Memory B cell (primary cell): Measurements from ENCODE around the gene GP1BA.

ENCODE experiments used
- ATAC-seq: fragments of 150-1000 bp; cut with Tn5 transposase; 2 replicates; pipeline ENCODE4 v1.10.0; 2021; ENCODE audit warnings: low read depth, mild to moderate bottlenecking, moderate library complexity
- DNase-seq, 2 donors: peaks; one replicate each; pipeline ENCODE4 v3.0.0; 2022; ENCODE audit warnings: low spot score in 2 of 2
- H3K27ac Mint-ChIP-seq: one replicate; pipeline ENCODE4 v1.8.0; 2022; ENCODE audit warnings: mild to moderate bottlenecking, moderate library complexity, mixed read lengths
- H3K27me3 Mint-ChIP-seq: one replicate; pipeline ENCODE4 v1.8.0; 2022; ENCODE audit warnings: mixed read lengths
- H3K36me3 Mint-ChIP-seq: one replicate; pipeline ENCODE4 v1.8.0; 2022; ENCODE audit warnings: mild to moderate bottlenecking, mixed read lengths
- H3K4me1 Mint-ChIP-seq: one replicate; pipeline ENCODE4 v1.8.0; 2022; ENCODE audit warnings: mixed read lengths
- H3K4me3 Mint-ChIP-seq: one replicate; pipeline ENCODE4 v1.8.0; 2022; ENCODE audit warnings: mild to moderate bottlenecking, moderate library complexity, mixed read lengths
- H3K9me3 Mint-ChIP-seq: one replicate; pipeline ENCODE4 v1.8.0; 2022; ENCODE audit warnings: mixed read lengths

GP1BA gene

GRCh38 chr17:4960279-4960922, 28.3 kb downstream of the GP1BA start:
- DNase-seq (no peak), ATAC-seq (no peak)
- peaks cover 18% of the 10 kb centered on the region for H3K36me3 Mint-ChIP-seq
- no peak overlapping the region for H3K27ac Mint-ChIP-seq
- H3K4me3 Mint-ChIP-seq, result no peak overlapping the region
- H3K4me1 Mint-ChIP-seq, result peaks cover 8% of the 10 kb centered on the region
- H3K27me3 Mint-ChIP-seq, result no peaks in the 10 kb centered on the region
- no peaks in the 10 kb centered on the region for H3K9me3 Mint-ChIP-seq

DNA sequence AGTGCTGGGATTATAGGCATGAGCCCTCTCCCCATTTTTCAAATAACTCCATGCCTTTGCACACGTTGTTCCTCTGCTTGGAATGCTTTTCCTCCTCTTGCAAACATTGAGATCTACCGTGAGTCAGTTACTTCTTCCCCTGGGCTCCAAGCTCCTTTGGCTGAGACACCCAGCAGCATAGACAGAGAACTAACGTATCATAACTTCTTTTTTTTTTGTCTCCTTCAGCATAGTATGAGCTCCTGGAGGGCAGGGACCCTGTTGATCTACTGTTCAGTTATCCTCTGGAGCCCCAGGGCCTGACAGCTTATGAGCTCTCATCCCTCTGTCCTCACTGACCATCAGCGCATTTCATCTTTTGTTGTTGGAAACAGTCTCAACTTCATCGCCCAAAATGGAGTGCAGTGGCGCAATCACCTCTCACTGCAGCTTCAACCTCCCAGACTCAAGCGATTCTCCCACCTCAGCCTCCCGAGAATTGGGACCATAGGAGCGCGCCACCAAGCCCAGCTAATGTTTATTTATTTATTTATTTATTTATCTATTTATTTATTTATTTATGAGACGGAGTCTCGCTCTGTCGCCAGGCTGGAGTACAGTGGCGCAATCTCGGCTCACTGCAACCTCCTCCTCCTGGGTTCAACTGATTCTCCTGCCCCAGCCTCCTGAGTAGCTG, 33.4 kb downstream of the GP1BA start:
- H3K9me3 Mint-ChIP-seq, result no peaks in the 10 kb centered on the region
- peaks cover 17% of the 10 kb centered on the region for H3K4me1 Mint-ChIP-seq
- no peaks in the 10 kb centered on the region for H3K27me3 Mint-ChIP-seq
- H3K4me3 Mint-ChIP-seq, result no peak overlapping the region
- no peak overlapping the region for H3K27ac Mint-ChIP-seq
- ATAC-seq (no peak), DNase-seq (no peak)
- H3K36me3 Mint-ChIP-seq, result peaks cover 11% of the 10 kb centered on the region

- ATAC-seq, result peak; percentile 82
- no peaks in the 10 kb centered on the region for H3K9me3 Mint-ChIP-seq
- H3K27me3 Mint-ChIP-seq, result no peaks in the 10 kb centered on the region
These were observed 34.9 kb downstream of the GP1BA start for GRCh38 chr17:4966844-4967538.

GRCh38 chr17:4967539-4968485, 35.7 kb downstream of the GP1BA start, which contains the start of gene SPAG7:
Gene SPAG7, minus strand, starts transcription at chr17:4967817. Its CDS starts 13 bp downstream, at chr17:4967804.
- Mint-ChIP-seq H3K4me3 (no peak within 1 kb of the TSS), H3K4me1 (peaks cover 17% of the 10 kb centered on the region), H3K9me3 (no peaks in the 10 kb centered on the region), H3K27me3 (no peaks in the 10 kb centered on the region), H3K36me3 (peaks cover 10% of the 10 kb centered on the region), H3K27ac (no peak within 1 kb of the TSS)
- DNase-seq, result peak; percentile 98 to 99
- ATAC-seq, result peak; percentile 63

More at GRCh38 chr17:4966844-4967538, 34.9 kb downstream of the GP1BA start:
- H3K27ac Mint-ChIP-seq, result no peak overlapping the region
- DNase-seq, result peak in 1 of 2 donors; percentile 94
- H3K4me3 Mint-ChIP-seq, result no peak overlapping the region
- peaks cover 9% of the 10 kb centered on the region for H3K36me3 Mint-ChIP-seq
- H3K4me1 Mint-ChIP-seq, result peaks cover 17% of the 10 kb centered on the region

DNA sequence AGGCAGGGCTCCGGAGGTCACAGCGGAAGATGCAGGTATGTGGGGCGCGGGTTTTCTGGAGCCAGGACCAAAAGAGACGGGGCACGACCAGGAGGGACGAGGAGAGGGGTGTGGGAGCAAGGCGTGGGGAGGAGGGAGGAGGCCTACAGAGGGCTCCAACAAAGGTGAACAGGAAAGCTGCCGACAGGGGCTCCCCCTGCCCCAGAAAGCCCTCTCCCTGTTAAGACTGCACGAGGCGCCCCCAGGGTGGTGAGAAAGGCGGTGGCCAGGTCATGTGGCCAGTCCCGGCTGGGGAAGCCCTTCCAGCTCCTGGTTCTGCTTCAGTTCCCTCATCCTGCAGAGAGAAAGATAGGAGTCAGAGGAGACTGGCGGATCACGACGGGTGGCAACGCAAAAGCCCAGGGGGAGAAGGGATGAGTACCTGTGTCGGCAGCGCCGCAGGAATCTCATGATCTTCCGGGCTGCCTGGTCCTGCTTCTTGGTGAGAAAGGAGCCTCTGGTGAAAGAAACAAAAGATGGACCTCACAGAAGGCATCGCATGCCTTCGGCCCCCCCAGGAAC, 36.5 kb downstream of the GP1BA start:
- no peaks in the 10 kb centered on the region for H3K9me3 Mint-ChIP-seq
- DNase-seq (no peak), ATAC-seq (no peak)
- no peak overlapping the region for H3K27ac Mint-ChIP-seq
- H3K4me3 Mint-ChIP-seq, result no peak overlapping the region
- peaks cover 15% of the 10 kb centered on the region for H3K36me3 Mint-ChIP-seq
- no peaks in the 10 kb centered on the region for H3K27me3 Mint-ChIP-seq
- peaks cover 17% of the 10 kb centered on the region for H3K4me1 Mint-ChIP-seq

DNA sequence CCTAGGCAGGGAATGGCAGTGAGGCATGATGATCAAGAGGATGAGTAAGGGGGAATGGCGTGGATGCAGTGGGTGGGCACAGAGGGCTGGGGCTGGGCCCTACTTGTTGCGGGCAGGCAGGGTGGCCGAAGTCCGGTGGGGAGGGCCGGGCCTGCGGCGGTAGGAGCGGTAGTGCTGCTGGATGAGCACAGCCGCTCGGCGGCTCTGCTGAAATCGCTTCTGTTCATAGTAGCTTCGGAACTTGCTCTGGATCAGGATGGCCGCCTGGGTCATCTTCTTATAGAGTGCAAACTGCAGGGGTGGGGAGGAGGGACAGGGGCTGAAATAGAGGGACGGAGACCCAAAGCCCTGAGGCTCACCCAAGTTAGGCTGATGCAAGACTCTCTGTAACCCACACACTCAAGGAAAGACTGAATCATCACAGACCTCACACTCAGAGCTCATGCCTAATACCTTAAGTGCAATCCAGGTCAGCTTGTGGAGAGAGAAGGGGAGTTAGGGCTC, 37.0 kb downstream of the GP1BA start:
- no peaks in the 10 kb centered on the region for H3K27me3 Mint-ChIP-seq
- H3K9me3 Mint-ChIP-seq, result no peaks in the 10 kb centered on the region
- no peak for DNase-seq
- H3K4me3 Mint-ChIP-seq, result no peak overlapping the region
- peaks cover 17% of the 10 kb centered on the region for H3K36me3 Mint-ChIP-seq
- H3K27ac Mint-ChIP-seq, result no peak overlapping the region
- peaks cover 17% of the 10 kb centered on the region for H3K4me1 Mint-ChIP-seq
- ATAC-seq, result no peak

DNA sequence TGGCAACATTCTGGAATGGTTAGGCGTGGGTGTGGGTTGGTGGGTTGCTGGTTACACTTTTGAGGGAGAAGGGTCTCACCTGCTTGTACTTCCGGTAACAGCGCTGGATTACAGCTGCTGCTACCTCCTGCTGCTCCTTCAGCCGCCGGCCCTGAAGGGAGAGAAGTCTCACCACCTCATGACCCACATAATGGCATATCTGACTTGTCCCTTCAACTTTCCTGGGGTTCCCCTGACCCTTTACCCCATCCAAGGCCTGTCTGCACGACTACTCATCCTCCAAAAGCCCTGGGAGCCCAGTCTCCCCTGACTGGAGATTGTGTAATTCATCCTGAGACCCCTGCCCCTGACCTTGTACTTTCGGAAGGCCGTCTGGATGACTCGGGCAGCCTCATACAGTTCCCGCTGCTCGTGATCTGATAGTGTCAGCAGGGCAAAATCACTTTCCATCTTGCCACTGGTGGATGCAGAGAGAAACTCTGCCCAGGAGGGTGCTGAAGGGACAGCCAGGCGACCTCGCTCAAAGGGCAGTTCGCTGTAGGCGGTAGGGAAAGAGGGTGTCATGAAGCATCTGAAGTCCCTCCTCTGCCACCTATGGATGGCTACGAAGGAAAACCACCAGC, 37.6 kb downstream of the GP1BA start:
- H3K4me1 Mint-ChIP-seq, result peaks cover 17% of the 10 kb centered on the region
- H3K36me3 Mint-ChIP-seq, result peaks cover 21% of the 10 kb centered on the region
- no peaks in the 10 kb centered on the region for H3K9me3 Mint-ChIP-seq
- DNase-seq, result no peak
- H3K4me3 Mint-ChIP-seq, result peak overlapping the region; percentile 35
- no peak overlapping the region for H3K27ac Mint-ChIP-seq
- no peak for ATAC-seq
- no peaks in the 10 kb centered on the region for H3K27me3 Mint-ChIP-seq

- peaks cover 19% of the 10 kb centered on the region for H3K4me1 Mint-ChIP-seq
- no peak overlapping the region for H3K27ac Mint-ChIP-seq
- no peaks in the 10 kb centered on the region for H3K27me3 Mint-ChIP-seq
- no peak for ATAC-seq
- H3K36me3 Mint-ChIP-seq, result peaks cover 25% of the 10 kb centered on the region
- no peak for DNase-seq
- no peaks in the 10 kb centered on the region for H3K9me3 Mint-ChIP-seq
- H3K4me3 Mint-ChIP-seq, result no peak overlapping the region
These were observed 38.2 kb downstream of the GP1BA start for GRCh38 chr17:4970273-4970672.

DNA sequence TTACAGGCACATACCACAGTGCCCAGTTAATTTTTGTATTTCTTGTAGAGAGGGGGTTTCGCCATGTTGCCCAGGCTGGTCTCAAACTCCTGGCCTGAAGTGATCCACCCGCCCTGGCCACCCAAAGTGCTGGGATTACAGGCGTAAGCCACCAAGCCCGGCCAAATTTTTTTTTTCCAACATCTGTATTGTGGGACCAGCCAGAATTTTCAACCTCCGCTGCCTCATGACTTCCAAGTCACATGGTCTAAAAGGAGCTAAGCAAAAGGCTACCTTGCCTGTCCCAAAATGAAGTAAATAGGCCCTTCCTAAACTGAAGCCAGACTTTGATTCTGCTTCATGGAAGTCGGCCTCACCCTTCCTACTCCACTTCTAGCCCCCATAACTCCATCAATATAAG, 39.7 kb downstream of the GP1BA start:
- ATAC-seq, result no peak
- DNase-seq, result no peak
- H3K9me3 Mint-ChIP-seq, result no peaks in the 10 kb centered on the region
- no peak overlapping the region for H3K27ac Mint-ChIP-seq
- H3K4me1 Mint-ChIP-seq, result peaks cover 15% of the 10 kb centered on the region
- H3K4me3 Mint-ChIP-seq, result no peak overlapping the region
- H3K27me3 Mint-ChIP-seq, result no peaks in the 10 kb centered on the region
- peaks cover 31% of the 10 kb centered on the region for H3K36me3 Mint-ChIP-seq

DNA sequence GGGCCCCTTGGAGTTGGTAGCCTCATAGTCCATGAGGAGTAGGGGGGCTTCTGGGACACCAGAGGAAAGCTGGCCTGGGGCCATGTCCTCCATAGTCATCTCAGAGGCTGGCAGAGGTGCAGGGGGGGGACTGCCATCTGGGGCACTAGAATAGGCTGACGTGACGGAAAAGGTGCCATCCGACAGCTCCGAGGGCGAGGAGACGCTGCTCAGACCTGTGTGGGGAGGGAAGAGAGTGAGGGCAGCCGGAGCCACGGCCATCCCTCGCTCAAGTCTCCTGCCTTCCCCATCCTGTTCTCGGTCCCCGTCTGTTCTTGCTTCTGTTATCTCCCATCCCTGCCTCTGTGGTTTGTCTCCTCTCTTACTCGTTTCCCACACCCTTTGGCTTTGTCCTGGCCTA, 40.2 kb downstream of the GP1BA start:
- DNase-seq (no peak), ATAC-seq (no peak)
- Mint-ChIP-seq H3K27me3 (no peaks in the 10 kb centered on the region), H3K36me3 (peaks cover 32% of the 10 kb centered on the region), H3K4me3 (no peak overlapping the region), H3K4me1 (peaks cover 15% of the 10 kb centered on the region), H3K27ac (no peak overlapping the region), H3K9me3 (no peaks in the 10 kb centered on the region)

DNA sequence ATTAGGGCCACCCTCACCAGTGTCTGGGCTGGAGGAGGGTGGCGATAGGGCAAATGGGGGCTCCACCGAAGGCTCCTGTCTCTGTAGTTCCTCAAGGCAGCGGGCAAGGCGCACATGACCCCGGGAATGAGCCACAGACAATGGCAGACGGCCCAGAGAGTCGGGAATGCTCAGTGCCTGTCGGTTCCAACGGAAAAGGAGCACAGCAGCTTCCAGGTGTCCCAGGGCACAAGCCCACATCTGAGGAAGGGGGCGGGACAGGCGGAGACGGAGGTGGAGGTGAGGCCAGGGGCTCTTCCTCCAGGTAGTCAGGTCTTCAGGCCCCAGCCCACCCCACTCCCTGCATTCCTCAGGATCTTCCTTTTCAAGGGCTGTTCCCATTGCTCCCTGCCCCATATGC, 40.7 kb downstream of the GP1BA start:
- Mint-ChIP-seq H3K27me3 (no peaks in the 10 kb centered on the region), H3K27ac (no peak overlapping the region), H3K36me3 (peaks cover 32% of the 10 kb centered on the region)

DNA sequence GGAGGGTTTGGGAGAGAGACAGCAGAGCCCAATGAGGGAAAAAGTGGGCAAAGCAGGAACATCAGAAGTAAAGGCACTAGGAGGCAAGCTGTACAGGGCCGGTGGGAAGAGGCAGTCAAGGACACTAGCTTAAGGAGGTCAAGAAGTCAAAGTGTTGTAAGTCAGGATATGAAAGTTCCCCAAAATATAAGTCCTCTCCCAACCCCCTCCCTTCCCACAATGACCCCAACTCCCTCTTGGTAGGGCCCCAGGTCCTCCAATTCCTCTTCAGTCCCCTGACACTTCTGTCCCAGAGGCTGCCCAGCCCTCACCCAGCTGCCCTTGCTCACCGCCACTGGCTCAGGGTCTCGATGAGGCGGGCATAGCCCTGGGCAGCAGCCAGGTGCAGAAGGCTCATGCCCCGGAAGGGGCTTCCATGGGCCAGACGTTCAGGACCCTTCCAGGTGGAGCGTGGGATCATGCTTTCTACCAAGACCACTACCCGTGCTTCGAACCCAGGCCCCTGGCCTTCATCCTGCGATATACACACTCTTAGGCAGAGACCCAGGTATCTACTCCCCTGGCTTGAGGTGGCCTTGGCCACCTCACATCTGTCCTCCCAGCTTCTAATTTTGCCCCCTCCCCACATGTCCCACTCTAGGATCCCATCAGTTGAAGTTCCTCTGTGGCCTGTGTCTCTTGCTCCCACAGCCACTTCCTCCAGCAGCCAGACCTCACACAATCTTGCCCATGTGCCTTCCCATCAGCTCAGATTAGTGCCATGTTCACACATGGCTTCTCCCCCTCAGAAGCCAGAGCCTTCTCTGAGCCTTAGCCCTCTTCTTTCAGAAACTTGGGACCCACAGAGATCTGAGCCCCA, 41.4 kb downstream of the GP1BA start:
- H3K27ac Mint-ChIP-seq, result peak overlapping the region; percentile 45
- H3K4me3 Mint-ChIP-seq, result no peak overlapping the region
- DNase-seq, result no peak
- ATAC-seq, result no peak
- H3K36me3 Mint-ChIP-seq, result peaks cover 32% of the 10 kb centered on the region
- no peaks in the 10 kb centered on the region for H3K9me3 Mint-ChIP-seq
- no peaks in the 10 kb centered on the region for H3K27me3 Mint-ChIP-seq
- peaks cover 17% of the 10 kb centered on the region for H3K4me1 Mint-ChIP-seq

More for the DNA sequence above, 40.7 kb downstream of the GP1BA start:
- ATAC-seq, result no peak
- Mint-ChIP-seq H3K4me3 (no peak overlapping the region), H3K9me3 (no peaks in the 10 kb centered on the region), H3K4me1 (peaks cover 15% of the 10 kb centered on the region)
- DNase-seq, result no peak
